ENCODE data around the gene ACP2. TPM values are rescaled to one million over a fixed set of nuclear protein-coding genes. Genes with fewer than 3 reads are reported as not detected.

ACP2 gene
- total RNA-seq, 1 donor from 2014 or later = 33.0 TPM

DNA sequence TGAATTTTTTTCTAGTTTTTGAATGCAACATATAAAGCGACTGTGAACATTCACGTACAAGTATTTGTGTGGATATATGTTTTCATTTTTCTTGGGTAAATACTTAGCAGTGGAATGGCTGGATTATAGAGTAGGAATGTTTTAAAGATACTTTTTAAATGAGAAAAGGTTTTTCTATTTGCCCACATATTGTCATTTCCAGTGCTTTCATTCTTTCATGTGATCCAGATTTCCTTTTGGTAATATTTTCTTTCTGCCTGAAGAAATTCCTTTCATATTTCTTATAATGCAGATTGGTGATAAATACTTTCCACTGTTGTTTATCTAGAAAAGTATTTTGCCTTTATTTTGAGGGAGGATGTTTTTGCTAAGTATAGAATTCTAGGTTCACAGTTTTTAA is 25.9 kb downstream of the ACP2 start:
- H3K4me3 ChIP-seq = no peak overlapping the region
- no peak for ATAC-seq
- H3K4me1 ChIP-seq = peaks cover 14% of the 10 kb centered on the region
- H3K27me3 ChIP-seq (ENCODE audit: low read depth) = no peaks in the 10 kb centered on the region
- H3K27ac ChIP-seq = no peak overlapping the region
- no peak for DNase-seq
- peaks cover 88% of the 10 kb centered on the region for H3K36me3 ChIP-seq
- no peaks in the 10 kb centered on the region for H3K9me3 ChIP-seq
- TF ChIP-seq, protein P1, sequence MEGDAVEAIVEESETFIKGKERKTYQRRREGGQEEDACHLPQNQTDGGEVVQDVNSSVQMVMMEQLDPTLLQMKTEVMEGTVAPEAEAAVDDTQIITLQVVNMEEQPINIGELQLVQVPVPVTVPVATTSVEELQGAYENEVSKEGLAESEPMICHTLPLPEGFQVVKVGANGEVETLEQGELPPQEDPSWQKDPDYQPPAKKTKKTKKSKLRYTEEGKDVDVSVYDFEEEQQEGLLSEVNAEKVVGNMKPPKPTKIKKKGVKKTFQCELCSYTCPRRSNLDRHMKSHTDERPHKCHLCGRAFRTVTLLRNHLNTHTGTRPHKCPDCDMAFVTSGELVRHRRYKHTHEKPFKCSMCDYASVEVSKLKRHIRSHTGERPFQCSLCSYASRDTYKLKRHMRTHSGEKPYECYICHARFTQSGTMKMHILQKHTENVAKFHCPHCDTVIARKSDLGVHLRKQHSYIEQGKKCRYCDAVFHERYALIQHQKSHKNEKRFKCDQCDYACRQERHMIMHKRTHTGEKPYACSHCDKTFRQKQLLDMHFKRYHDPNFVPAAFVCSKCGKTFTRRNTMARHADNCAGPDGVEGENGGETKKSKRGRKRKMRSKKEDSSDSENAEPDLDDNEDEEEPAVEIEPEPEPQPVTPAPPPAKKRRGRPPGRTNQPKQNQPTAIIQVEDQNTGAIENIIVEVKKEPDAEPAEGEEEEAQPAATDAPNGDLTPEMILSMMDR (IDR thresholded peaks at IDR 0.05) = no peak
- intact Hi-C loops (cut with DNase I) = no loop called here

DNA sequence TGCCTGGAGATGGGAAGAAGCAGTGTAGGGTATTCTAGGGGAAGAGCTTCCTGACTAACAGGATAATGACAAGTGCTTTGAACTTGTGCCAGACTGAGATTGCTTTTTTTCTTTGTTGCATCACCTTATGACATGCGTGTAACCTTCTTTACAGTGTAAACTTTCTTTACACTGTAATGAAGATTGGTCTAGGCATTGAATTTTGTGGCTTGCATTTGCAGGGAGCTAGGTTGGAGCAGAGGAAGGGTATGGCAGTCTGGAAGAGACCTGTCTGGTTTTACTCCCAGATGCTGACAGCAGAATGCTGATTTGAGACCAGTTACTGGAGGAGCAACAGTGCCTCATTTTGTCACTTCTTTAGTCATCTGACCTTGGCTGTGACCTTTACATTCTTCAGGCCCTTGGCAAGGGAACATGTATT is 28.2 kb downstream of the ACP2 start:
- DNase-seq = no peak
- no peak overlapping the region for H3K4me3 ChIP-seq
- peaks cover 36% of the 10 kb centered on the region for H3K4me1 ChIP-seq
- no peaks in the 10 kb centered on the region for H3K27me3 ChIP-seq (ENCODE audit: low read depth)
- peaks cover 69% of the 10 kb centered on the region for H3K36me3 ChIP-seq
- TF ChIP-seq, protein P1 (IDR thresholded peaks at IDR 0.05) = no peak
- H3K27ac ChIP-seq = no peak overlapping the region
- intact Hi-C loops (cut with DNase I) = no loop called here
- no peak for ATAC-seq
- no peaks in the 10 kb centered on the region for H3K9me3 ChIP-seq

DNA sequence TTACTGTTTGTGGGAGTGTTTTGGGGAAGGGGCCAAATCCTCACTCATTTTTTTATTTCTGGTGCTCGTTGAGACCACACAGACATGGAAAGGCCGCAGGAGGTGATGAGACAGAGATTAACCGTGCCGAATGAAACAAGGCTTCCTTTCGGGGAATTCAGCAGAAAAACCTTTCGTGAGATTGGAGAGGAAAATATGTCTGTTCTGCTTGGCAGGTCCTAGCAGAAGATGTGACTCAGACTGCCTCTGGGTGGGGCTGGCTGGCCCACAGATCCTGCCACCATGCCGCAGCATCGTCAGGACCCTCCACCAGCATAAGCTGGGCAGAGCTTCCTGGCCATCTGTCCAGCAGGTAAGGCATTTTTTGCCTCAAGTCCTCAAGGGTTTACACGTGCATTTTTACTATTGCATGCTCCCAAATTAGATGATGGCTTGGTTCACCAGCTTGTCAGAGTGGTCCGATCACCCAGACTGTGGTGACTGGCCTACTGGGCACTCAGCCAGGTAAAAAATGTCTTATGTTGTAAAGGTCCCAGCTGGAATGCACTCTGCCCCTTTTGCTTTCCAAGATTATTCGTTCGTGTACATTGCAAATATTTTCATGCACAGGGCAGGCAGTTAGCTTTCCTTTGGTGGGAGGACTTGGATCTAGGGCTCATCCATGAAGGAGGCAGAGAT is 32.4 kb downstream of the ACP2 start:
- no peak for ATAC-seq

DNA sequence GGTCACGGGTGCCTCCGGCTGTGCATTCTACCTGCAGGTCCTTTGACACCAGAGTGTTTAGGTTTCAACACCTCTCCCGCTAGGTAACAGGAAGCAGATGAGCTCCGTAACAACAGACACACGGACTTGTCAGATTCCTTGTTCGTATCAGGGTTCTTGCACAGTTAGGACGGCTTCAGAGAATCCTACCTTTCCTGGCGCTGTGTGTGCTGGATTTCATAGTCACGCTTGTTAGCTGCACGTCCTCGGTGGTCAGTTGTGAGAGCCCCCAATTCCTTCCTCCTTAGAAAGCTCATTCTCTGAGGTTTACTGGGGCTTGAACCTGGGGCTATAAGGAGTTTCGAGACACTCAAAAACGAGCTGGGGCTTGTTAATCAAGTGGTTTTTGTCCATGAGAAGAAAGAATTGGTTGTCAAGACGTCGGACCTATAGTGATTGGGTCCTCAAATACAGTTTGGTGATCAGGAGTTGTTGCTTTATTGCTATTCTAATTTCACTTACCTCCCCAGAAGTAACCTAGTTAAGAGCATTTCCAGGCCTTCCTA is 33.2 kb downstream of the ACP2 start:
- TF ChIP-seq, protein P1 (IDR thresholded peaks at IDR 0.05) = no peak
- intact Hi-C loops (cut with DNase I) = no loop called here
- peaks cover 46% of the 10 kb centered on the region for H3K4me1 ChIP-seq
- DNase-seq (no peak), ATAC-seq (no peak)
- H3K9me3 ChIP-seq = no peaks in the 10 kb centered on the region
- H3K27me3 ChIP-seq (ENCODE audit: low read depth) = no peaks in the 10 kb centered on the region
- peaks cover 25% of the 10 kb centered on the region for H3K36me3 ChIP-seq
- peak overlapping the region; percentile 90 for H3K27ac ChIP-seq
- H3K4me3 ChIP-seq = peak overlapping the region; percentile 74

More for the DNA sequence above, 32.4 kb downstream of the ACP2 start:
- peaks cover 32% of the 10 kb centered on the region for H3K36me3 ChIP-seq
- peak overlapping the region; percentile 74 for H3K4me3 ChIP-seq
- intact Hi-C loops (cut with DNase I) = no loop called here
- H3K9me3 ChIP-seq = no peaks in the 10 kb centered on the region
- H3K27me3 ChIP-seq (ENCODE audit: low read depth) = no peaks in the 10 kb centered on the region
- no peak for DNase-seq
- peaks cover 47% of the 10 kb centered on the region for H3K4me1 ChIP-seq
- peak overlapping the region; percentile 90 for H3K27ac ChIP-seq
- TF ChIP-seq, protein P1 (IDR thresholded peaks at IDR 0.05) = no peak

DNA sequence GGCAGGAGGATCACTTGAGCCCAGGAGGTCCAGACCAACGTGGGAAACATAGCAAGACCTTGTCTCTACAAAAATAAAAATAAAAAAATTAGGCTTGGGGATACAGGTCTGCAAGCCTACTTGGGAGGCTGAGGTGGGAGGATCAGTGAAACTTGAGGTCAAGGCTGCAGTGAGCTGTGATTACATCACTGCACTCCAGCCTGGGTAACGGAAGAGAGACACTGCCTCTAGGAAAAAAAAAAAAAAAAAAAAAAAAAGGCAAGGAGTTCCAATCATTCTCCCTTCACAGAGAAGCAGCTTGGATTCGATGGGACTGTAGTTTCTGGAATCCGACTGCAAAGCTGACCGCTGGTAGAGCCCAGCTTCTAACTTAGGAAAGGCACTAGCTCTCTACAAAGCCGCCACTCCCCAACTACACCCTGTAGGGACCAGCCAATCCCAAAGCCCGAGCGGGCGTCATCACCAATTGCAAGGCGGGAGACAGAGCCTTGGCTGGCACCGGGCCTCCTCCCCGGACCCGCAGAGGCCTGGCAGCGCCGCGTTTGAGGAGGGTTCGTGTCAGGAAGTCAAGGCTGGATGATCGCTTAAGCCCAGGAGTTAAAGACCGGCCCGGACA is 34.6 kb downstream of the ACP2 start:
- TF ChIP-seq, protein P1 (IDR thresholded peaks at IDR 0.05) = no peak
- DNase-seq (peak; percentile 96), ATAC-seq (peak; percentile 95 to 97)
- Histone ChIP-seq H3K27me3 (ENCODE audit: low read depth) (no peaks in the 10 kb centered on the region), H3K36me3 (peaks cover 12% of the 10 kb centered on the region), H3K4me1 (peaks cover 41% of the 10 kb centered on the region), H3K9me3 (no peaks in the 10 kb centered on the region), H3K27ac (peak overlapping the region; percentile 90), H3K4me3 (peak overlapping the region; percentile 74)
- intact Hi-C loops (cut with DNase I) = no loop called here
